HFFc6 (cell line): ENCODE measurements around the gene ERFE. TPM values are rescaled to one million over a fixed set of nuclear protein-coding genes. Genes with fewer than 3 reads are reported as not detected.

Experiments
- DNase-seq: peaks from one replicate; pipeline ENCODE4 v3.0.0-alpha.2; 2018
- H3K27ac Mint-ChIP-seq: 2 replicates; pipeline ENCODE4 v1.8.0; 2020; ENCODE audit warnings: mild to moderate bottlenecking, mixed read lengths
- H3K27me3 Mint-ChIP-seq: 2 replicates; pipeline ENCODE4 v1.8.0; 2021; ENCODE audit warnings: mild to moderate bottlenecking, moderate library complexity, mixed read lengths; ENCODE audit not compliant: insufficient read depth
- H3K36me3 Mint-ChIP-seq: 2 replicates; pipeline ENCODE4 v1.8.0; 2021; ENCODE audit warnings: low read depth, mixed read lengths
- H3K4me1 Mint-ChIP-seq: 2 replicates; pipeline ENCODE4 v1.8.0; 2020; ENCODE audit warnings: low read depth, mixed read lengths
- H3K4me3 Mint-ChIP-seq: 2 replicates; pipeline ENCODE4 v1.8.0; 2020; ENCODE audit warnings: mild to moderate bottlenecking, moderate library complexity, mixed read lengths
- H3K9me3 Mint-ChIP-seq: 2 replicates; pipeline ENCODE4 v1.8.0; 2020; ENCODE audit warnings: mild to moderate bottlenecking, mixed read lengths
- total RNA-seq, 6 experiments: library from RNA; stranded (reverse); fragmentation: NEBNext Ultra II Directional; extraction: Animal tissue kit (Norgen Biotek cat#: 25700); gene quantifications; 2 replicates in 1 of 6; 3 replicates in 5 of 6; pipeline ENCODE4 v1.2.3, GENCODE V29; 2021
- TF ChIP-seq, protein P1 (sequence below): fragments of 200-600 bp; sonication (generic); IDR thresholded peaks from 2 replicates; pipeline ENCODE4 v1.5.0; 2021; ENCODE audit warnings: antibody characterized with exemption, mild to moderate bottlenecking

ERFE gene
- total RNA-seq, 6 experiments from 2014 or later, result 0.19 to 0.46 (median 0.41) TPM; not detected in 1

DNA sequence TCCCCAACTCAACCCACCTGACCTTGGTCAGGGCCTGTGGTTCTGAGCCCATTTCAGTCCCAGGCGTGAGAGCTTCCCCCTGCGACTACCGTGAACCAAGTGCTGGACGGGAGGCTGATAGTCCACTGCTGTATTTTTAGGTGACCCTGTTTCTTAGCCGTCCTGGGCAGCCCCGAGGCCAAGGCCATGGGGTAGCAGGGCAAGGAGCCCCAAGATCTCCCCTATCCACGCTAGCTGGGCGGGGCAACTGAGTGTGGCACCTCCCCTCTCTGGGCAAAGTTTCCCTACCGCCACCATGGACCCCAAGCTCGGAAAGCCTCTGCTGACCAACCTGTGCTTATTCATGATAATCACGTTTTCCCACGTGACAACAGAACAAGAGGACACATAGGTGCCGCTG is 20.9 kb upstream of the ERFE start:
- no peaks in the 10 kb centered on the region for H3K36me3 Mint-ChIP-seq
- H3K27me3 Mint-ChIP-seq, result peaks cover 4% of the 10 kb centered on the region
- TF ChIP-seq, protein P1, sequence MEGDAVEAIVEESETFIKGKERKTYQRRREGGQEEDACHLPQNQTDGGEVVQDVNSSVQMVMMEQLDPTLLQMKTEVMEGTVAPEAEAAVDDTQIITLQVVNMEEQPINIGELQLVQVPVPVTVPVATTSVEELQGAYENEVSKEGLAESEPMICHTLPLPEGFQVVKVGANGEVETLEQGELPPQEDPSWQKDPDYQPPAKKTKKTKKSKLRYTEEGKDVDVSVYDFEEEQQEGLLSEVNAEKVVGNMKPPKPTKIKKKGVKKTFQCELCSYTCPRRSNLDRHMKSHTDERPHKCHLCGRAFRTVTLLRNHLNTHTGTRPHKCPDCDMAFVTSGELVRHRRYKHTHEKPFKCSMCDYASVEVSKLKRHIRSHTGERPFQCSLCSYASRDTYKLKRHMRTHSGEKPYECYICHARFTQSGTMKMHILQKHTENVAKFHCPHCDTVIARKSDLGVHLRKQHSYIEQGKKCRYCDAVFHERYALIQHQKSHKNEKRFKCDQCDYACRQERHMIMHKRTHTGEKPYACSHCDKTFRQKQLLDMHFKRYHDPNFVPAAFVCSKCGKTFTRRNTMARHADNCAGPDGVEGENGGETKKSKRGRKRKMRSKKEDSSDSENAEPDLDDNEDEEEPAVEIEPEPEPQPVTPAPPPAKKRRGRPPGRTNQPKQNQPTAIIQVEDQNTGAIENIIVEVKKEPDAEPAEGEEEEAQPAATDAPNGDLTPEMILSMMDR, result no peak
- H3K4me3 Mint-ChIP-seq, result no peak overlapping the region
- DNase-seq, result no peak
- no peaks in the 10 kb centered on the region for H3K9me3 Mint-ChIP-seq
- no peak overlapping the region for H3K27ac Mint-ChIP-seq
- H3K4me1 Mint-ChIP-seq, result peaks cover 13% of the 10 kb centered on the region

DNA sequence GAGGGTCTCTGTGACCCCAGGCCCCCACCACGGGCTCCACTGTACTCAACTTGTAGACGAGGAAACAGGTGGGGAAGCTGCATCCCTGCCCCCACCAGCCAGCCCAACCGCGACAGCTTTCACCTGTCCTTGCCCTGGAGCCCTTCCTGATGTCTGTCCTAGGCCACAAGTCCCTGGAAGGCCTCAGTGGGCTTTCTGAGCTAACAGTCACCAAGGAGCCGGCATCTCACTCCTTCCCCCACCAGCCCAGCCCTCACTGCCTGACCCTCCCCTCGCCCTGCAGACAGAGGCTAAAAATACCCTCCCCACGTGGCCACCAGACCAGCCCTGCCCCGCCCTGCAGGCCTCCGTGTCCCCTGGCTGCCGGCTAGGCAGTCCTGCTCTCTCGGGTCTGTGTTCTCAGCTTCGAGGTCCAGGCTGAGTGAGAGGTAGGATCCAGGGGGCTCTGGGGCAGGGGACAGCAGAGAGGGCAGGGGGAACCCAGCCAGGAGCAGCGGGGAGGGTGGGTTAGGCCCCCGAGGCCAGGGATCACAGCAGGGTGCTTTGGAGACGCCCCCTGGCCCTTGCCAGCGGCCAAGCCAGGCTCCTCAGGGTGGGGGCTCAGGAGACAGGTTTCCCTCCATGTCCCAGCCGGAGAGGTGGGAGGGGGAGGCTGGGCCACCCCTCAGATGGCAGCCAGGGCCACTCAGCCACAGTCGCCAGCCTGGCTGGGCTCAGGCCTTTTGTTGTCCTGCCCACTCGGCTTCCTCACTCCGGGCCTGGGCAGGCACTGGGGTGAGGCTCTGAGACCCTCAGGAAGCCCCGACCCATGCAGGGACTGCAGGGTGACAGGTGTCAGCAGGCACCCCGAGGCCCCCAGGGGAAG is 20.2 kb upstream of the ERFE start, which contains the start of gene KLHL30:
TSS of gene KLHL30 (plus strand) at position 338 of the 865 bp plus-strand sequence. CDS start 2,087 bp downstream, outside the sequence.
- Mint-ChIP-seq H3K27ac (no peak within 1 kb of the TSS), H3K4me3 (no peak within 1 kb of the TSS)

DNA sequence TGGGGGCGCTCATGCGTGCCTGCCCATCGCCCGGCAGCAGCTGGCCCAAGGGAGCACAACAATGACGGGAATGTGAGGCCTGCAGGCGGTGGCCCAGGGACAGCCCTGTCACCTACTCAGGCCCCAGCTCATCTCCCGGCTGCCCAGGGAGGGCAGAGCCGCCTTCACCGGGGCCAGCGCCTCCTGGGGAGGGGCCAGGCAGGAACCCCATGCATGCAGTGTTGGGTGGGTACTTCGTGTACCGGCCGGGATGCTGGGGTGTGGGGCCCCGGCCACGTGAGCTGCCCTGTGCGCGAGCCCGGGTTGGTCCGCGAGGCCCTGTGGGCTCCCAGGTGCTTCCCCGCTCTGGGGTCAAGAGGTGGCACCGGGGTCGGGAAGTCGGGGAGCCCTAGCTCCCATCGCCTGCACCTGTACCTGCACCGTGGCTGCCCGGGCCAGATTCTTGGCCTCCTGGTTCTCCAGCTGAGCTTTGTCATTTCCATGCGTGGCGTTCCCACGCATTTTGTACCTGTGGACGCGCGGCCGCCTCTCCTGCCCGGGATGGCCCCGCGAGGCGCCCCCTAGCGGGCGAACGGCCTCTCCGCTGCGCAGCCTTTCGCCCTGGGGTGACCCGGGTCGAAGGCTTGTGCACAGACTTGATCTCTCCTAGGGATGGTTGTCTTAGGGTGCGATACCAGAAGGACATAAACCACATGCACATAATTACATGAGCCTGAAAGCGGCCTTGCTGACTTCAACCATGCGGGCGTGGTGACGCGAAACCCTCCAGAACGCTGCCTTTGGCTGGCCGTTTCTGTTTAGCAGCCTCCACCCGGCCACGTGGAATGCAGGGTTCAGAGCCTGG is 19.4 kb upstream of the ERFE start:
- peaks cover 22% of the 10 kb centered on the region for H3K4me1 Mint-ChIP-seq
- TF ChIP-seq, protein P1, result peak; percentile 76

More for the DNA sequence above, 20.2 kb upstream of the ERFE start, which contains the start of gene KLHL30:
- Mint-ChIP-seq H3K36me3 (no peaks in the 10 kb centered on the region), H3K4me1 (peaks cover 15% of the 10 kb centered on the region), H3K27me3 (peaks cover 5% of the 10 kb centered on the region), H3K9me3 (no peaks in the 10 kb centered on the region)
- TF ChIP-seq, protein P1, result no peak
- DNase-seq, result no peak

DNA sequence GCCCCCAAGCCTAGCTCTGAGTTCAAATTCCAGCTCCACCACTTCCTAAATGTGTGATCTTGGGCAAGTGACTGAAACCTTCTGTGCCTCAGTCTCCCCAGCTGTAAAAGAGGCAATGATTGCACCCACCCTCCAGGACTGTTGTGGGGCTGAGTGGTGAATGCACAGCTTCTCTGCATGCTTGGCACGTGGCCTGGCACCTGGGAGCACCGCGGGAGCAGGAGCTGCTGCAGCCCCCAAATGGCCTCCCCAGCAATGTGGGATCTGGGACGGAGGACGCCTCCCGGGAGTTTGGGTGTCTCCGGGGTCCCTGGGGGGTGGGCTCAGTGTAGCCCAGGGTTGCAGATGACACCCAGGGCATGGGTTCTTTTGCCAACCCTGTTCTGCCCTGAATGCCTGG is 18.7 kb upstream of the ERFE start:
- Mint-ChIP-seq H3K27ac (no peak overlapping the region), H3K4me1 (peaks cover 22% of the 10 kb centered on the region), H3K4me3 (no peak overlapping the region), H3K27me3 (peaks cover 3% of the 10 kb centered on the region), H3K9me3 (no peaks in the 10 kb centered on the region), H3K36me3 (no peaks in the 10 kb centered on the region)
- TF ChIP-seq, protein P1, result no peak
- DNase-seq, result no peak

More for the DNA sequence above, 19.4 kb upstream of the ERFE start:
- H3K9me3 Mint-ChIP-seq, result no peaks in the 10 kb centered on the region
- H3K27ac Mint-ChIP-seq, result no peak overlapping the region
- no peak for DNase-seq
- H3K27me3 Mint-ChIP-seq, result peaks cover 6% of the 10 kb centered on the region
- H3K4me3 Mint-ChIP-seq, result no peak overlapping the region
- no peaks in the 10 kb centered on the region for H3K36me3 Mint-ChIP-seq

DNA sequence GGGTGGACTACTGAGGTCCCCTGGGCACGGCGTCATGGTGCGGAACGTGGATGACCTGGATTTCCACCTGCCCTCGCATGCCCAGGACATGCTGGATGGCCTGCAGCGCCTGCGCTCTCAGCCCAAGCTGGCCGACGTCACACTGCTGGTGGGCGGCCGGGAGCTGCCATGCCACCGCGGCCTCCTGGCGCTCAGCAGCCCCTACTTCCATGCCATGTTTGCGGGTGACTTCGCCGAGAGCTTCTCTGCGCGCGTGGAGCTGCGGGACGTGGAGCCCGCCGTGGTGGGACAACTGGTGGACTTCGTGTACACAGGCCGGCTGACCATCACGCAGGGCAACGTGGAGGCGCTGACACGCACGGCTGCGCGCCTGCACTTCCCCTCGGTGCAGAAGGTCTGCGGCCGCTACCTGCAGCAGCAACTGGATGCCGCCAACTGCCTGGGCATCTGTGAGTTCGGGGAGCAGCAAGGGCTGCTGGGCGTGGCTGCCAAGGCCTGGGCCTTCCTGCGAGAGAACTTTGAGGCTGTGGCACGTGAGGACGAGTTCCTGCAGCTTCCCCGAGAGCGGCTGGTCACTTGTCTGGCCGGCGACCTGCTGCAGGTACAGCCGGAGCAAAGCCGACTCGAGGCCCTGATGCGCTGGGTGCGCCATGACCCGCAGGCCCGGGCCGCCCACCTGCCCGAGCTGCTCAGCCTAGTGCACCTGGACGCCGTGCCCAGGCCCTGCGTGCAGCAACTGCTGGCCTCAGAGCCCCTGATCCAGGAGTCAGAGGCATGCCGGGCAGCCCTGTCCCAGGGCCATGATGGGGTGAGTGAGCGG is 17.8 kb upstream of the ERFE start:
- TF ChIP-seq, protein P1, result no peak
- Mint-ChIP-seq H3K36me3 (no peaks in the 10 kb centered on the region), H3K27me3 (peaks cover 3% of the 10 kb centered on the region), H3K4me1 (peaks cover 22% of the 10 kb centered on the region), H3K9me3 (no peaks in the 10 kb centered on the region), H3K4me3 (no peak overlapping the region), H3K27ac (no peak overlapping the region)
- no peak for DNase-seq
